Astrocyte of the cerebellum (primary cell): ENCODE measurements around the gene CTU2.

Experiments used
- DNase-seq: peaks from one replicate; pipeline ENCODE4 v3.0.0-alpha.2; 2011; ENCODE audit warnings: low read depth
- H3K4me3 ChIP-seq: 2 replicates; pipeline ENCODE4 v1.5.1; 2011; ENCODE audit warnings: mild to moderate bottlenecking, low read depth, low read length, moderate library complexity
- CTCF ChIP-seq: IDR thresholded peaks from 2 replicates; pipeline ENCODE4 v1.5.1; 2012; ENCODE audit warnings: low read length, low read depth, moderate library complexity, mild to moderate bottlenecking; ENCODE audit errors: missing control alignments
- in situ Hi-C: cut with HindIII; loops from 2 replicates; pipeline ENCODE4 v1.10.0; 2017; ENCODE audit warnings: low sequenced_read_pairs

The CTU2 gene

DNA sequence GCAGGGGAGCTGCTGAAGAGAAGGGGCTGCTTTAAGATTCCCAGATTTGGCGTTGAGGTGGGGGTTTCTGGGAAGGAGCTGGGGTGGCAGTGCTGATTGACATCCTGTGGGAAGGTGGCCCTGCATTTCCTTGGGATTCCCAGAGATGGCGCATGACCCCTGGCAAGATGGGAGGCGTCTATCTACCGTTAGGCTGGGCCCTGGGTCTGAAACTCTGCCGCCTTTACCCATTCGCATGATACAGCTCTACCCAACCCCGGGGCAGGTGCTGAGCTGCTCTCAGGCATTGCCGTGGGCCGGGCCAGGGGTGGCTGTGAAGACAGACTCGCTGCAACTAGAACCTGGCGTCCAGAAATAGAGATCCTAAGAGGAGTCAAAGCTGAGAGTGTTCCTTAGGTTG lies 33.5 kb upstream of the CTU2 start:
- TF ChIP-seq CTCF, result peak; percentile 39
- in situ Hi-C loops, result loop anchor here (10.0 kb wide), 1 partner anchor 112 kb away; the partner anchor contains the start of gene PIEZO1
- DNase-seq, result no peak
- H3K4me3 ChIP-seq, result no peak overlapping the region

DNA sequence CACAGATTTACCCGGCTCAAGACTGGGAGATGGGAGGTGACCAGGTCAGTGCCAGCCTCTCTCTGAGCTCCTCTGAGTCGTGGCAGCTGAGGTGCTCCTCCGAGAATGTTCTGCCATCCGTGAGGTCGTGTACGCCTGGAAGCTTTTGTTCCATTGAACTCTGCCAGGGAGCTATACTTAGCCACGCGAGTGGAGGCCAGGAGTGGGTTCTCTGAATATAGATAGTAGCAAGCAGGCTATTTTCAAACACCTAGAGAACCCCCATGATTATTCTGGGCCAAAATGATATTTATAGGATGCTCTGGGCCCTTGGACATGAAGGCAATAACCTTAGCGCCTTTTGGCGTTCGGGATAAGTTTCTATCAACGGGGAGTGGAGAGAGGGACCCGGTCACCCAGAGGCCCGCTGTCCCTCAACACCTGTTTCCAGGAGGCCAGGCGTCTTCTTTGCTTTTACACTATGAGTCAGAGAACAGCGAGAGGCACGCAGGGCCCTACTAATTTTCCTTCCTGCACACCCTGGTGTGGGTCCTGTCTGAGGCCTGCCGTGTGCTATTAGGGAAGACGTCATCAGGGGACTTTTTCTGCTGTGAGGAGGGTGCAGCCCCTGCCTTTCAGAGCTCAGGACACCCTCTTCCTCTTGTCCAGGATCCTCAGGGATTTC lies 32.5 kb upstream of the CTU2 start:
- in situ Hi-C loops, result loop anchor here (10.0 kb wide), 1 partner anchor 111 kb away; the partner anchor contains the start of gene PIEZO1
- no peak for TF ChIP-seq CTCF
- DNase-seq, result no peak
- H3K4me3 ChIP-seq, result no peak overlapping the region

DNA sequence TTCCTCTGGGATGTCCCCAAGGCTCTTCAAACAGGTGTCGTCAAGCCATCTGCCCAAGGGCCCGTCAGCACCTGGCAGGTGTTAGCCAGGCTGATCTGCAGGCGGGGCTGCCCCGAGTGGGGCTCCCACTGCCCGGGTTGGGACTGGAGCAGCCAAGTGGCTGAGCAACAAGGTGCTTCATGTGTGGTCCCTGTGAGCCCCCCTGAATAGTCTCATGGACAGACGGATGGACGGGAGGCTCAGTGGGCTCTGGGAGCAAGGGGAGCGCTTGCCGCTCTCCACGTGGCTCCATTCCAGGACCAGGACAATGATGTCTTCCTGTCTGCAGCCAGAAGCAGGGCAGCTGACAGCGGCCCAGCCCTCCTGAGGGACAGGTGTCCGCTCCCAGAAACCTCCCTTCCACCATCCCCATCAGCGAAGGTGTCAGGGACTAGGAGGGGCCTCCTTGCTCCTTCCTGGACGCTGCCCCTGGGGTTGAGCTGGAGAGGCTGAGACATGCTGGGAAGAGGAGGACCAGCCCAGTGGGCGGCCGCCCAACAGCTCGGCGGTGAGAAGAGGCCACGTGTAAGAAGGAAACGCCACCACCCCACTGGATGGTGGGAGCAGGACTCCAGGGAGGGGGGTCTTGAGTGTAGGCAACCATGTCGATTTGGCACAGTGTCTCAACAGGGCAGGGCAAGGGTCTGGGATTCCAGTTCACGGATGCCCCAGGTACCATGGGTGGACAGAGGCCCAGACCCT lies 29.6 kb upstream of the CTU2 start:
- no peak for DNase-seq
- in situ Hi-C loops, result loop anchor here (10.0 kb wide), 1 partner anchor 108 kb away; the partner anchor contains the start of gene PIEZO1
- TF ChIP-seq CTCF, result no peak
- H3K4me3 ChIP-seq, result no peak overlapping the region

- no peak for TF ChIP-seq CTCF
- in situ Hi-C loops, result loop anchor here (10.0 kb wide), 1 partner anchor 107 kb away; the partner anchor contains the start of gene PIEZO1
- no peak overlapping the region for H3K4me3 ChIP-seq
- no peak for DNase-seq
Measured at GRCh38 chr16:88677721-88678120, 28.6 kb upstream of the CTU2 start.

GRCh38 chr16:88678224-88678979 lies 27.9 kb upstream of the CTU2 start:
- TF ChIP-seq CTCF, result no peak
- DNase-seq, result no peak
- in situ Hi-C loops, result loop anchor here (10.0 kb wide), 1 partner anchor 106 kb away; the partner anchor contains the start of gene PIEZO1
- no peak overlapping the region for H3K4me3 ChIP-seq

GRCh38 chr16:88680554-88681083 lies 25.7 kb upstream of the CTU2 start:
- H3K4me3 ChIP-seq, result no peak overlapping the region
- in situ Hi-C loops, result no loop called here
- no peak for TF ChIP-seq CTCF
- no peak for DNase-seq
